DMS 273 (cell line): ENCODE measurements around the gene WDR45B.
A peak's percentile ranks its signal among the peaks of the same experiment; 100 is the strongest.

ENCODE experiments used
- DNase-seq: peaks from one replicate; lab custom pipeline; 2025; ENCODE audit not compliant: unreplicated experiment; lab: John Stamatoyannopoulos, UW

The WDR45B gene

GRCh38 chr17:82602986-82603710 lies 45.1 kb downstream of the WDR45B start:
- no peak for DNase-seq

- DNase-seq = no peak
Measured at GRCh38 chr17:82602487-82602886, 45.8 kb downstream of the WDR45B start.

DNA sequence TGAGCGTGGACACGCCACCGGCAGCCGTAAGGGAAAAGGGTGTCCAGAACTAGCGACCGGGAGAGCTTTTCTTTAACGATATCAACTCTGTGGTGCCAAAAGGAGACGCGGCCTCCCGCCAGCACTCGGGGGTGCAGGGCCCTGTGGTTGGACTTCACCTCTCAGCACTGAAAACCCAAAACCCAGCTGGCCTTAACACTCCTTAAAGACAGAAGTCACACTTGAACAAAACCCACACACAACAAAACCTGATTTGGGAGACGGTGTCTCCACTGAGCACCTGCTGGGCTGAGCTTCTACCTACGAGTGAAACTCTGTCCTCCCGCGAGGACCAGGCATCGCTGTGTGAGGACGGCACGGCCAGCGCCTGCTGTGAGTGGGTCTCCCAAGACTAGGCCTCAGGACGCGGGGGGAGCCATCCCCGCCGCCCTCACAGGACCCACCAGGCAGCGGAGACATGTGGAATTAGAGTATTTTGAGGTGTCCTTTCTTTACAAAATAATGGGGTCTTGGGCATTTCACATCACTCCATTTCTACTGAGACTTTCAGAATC lies 46.7 kb downstream of the WDR45B start:
- no peak for DNase-seq

DNA sequence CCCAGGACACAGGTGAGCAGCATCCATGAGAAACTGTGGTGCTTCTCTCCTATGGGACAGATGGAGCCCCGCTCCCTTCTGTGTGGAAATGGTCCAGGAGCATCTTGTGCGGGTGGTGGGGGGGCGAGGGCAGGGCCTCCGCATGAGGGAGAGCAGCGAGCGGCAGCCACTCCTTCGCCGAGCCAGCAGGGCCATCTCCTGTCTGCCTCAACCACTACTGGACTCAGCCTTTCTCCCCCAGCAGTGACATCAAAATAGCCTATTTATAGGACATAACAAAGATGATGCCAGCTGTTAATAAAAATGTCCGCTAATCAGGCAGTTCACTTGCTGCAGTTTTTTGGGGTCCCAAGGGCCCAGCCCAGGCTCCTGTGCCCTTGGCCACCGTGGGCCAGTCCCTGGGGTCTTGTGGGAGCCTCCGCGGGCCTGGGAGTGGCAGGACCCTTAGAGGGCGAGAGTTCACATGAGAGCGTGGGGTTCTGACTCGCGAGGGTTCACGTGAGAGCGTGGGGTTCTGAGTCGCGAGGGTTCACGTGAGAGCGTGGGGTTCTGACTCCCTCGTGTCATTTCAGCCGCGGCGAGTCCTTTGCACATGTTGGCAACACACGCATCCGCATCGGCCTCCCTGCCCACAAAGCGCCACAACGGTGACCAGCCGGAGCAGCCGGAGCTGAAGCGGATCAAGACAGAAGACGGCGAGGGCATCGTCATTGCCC lies 47.4 kb downstream of the WDR45B start:
- DNase-seq = no peak

DNA sequence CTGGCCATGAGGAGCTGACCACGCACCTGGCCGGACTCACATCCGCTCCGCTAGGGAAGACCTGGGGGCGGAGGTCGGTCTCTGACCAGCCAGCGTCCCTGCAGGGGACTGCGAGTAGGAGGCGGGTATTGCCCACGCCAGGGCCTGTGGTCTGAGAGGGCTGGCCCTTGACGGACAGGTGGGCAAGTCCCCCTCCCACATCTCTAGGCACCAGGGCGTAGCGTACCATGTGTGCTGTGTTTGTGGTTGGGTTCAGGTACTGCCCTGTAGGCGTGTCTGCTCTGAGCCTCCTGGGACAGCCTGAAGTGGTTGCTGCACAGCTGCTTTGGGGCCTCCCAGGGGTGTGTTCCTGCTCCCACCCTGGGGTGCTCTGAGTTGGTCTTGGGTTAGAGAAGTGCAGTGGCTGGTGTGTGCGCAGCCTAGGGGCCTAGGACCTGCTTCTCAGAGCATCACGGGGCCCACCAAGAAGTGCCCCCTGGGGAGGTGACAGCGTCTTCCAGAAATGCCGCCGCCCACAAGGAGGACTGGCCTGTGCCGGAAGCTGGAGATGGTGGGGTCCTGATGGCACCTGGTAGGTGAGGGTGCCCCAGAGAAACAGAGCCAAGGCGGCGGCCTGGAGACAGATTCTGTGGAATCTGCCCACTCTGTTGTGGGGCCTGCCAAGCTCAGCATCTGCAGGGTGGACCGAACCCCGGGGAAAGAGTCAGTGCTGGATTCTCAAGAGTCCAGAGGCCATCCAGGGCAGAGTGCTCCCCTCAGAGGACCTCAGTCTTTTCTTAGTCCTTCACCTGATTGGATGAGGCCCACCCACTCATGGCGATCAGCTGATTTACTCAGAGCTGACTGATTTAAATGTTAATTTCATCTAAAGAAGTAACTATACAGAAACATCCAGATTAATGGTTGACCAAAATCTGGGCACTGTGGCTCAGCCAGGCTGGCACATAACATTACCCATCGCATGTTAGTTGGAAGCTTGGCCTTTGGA lies 48.3 kb downstream of the WDR45B start:
- no peak for DNase-seq

DNA sequence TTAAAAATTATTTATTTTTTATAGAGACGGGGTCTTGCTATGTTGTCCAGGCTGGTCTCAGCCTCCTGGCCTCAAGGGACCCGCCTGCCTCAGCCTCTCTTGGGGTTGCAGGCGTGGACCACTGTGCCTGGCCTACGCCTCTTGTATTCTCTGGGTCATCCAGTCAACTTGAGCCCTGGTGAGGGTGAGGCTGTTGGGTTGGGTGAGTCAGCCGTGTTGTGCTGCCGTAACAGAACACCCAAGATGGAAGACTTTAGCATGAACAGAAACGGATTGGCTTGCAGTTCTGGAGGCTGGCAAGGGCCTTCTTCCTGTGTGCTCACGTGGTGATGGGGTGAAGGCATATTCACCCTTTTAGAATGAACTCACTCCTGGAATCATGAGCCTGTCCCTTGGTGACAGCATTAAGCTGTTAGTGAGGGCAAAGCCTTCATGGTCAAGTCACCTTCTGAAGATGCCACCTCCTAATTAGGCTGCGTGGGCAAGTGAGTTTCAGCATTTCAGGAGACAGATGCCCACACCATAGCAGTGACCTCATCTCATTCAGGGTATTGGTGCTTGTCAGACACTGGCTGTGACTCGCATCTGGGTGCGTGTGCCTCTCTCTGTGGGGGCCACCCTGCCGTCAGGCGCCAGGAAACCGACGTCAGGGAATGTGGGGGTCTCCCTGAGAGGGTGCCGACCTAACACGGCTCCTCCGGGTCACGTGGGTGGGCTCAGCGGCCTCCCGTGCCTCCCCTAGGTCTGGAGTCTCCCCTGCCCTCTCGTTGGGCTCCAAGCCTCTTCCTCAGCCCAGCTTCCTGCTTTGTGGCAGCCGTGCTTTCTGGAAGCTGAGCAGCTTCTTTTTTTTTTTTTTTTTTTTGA lies 49.8 kb downstream of the WDR45B start:
- DNase-seq = no peak

DNA sequence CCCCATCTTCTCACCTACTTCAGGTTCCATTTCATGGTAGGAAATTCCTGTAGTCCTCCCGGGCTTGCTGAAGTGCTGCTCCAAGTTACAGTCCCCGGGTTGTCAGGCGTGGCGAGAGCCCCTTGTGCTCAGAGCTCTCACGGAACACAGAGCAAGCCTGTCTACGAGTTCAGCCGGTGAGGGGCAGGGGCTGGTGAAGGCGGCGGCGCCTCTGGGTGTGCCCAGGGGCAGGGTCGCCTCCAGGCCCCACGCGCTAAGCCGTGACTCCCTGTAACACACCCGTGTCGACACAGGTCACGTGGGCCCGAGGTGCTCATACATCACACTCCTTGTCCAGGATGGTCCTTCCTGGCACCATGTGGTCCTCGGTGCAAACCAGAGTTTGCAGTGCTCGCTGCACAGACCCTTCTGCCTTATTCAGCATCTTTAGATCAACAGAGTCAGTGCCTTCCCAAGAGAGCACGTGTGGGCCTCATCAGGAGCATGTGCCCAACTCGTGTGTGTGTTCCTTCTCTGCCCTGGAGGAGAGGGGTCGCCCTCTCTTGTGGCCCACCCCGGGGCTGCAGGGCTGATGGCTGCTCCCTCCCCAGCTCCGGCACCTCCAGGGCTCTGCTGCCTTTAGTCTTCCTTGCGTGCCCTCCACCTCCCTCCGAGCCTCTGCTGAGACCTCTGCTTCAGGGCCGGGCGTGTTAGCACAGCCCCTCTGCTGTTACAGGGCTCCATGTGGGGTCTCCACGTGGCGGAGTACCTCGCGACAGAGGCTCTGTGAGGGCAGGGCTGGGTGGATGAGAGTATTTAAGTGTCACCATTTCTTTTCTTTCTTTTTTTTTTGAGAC lies 51.2 kb downstream of the WDR45B start:
- no peak for DNase-seq

DNA sequence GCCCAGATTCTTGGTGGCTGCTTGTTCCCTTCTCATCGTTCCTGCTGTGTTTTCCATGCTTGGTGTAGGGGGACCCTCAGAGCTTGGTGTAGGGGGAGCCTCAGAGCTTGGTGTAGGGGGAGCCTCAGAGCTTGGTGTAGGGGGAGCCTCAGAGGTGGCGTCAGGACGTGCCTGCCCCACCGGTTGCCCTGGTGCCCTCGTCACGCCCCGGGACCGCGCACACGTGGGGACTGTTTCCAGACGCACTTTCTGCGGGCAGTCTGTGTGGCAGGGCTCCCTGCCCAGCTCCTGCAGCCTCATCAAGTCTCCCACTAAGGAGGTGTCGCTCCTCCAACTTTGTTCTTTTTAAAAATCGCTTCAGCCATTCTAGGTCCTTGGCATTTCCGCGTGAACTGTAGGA lies 51.9 kb downstream of the WDR45B start:
- no peak for DNase-seq

DNA sequence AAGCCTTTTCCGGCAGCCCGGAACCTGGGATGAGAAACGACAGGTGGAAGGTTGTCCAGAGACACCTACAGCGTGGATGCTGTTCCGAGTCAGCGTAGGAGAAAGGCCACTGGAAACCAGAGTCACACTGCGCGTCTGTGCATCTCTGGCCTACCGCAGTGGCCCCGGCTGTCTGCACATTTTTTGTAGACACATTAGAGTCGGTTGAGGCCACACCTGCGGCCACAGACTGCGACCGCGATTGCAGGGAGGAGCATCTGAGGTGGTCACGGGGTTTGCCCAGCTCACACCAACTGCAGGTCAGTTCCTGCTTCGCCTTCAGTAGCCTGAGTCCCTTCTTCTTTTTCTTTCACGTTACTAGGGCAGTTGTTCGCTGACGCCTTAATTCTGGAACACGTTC lies 52.4 kb downstream of the WDR45B start:
- DNase-seq = no peak

DNA sequence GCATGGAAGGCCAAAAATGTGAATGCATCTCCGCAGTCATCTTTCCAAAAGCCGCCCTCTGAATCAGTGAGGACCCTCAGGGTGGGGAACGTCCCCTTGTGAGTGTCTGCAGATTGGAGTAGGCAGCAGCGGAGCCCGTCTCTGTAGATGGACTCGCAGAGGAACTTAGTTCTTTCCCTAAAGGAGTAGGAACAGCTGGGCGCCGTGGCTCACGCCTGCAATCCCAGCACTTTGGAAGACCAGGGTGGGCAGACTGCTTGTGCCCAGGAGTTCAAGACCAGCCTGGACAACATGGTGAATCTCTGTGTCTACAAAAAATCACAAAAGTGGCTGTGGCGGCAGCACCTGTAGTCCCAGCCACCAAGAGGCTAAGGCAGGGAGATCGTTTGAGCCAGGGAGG lies 53.7 kb downstream of the WDR45B start:
- DNase-seq = no peak

- no peak for DNase-seq
Measured at GRCh38 chr17:82593590-82594087, 54.6 kb downstream of the WDR45B start.

- peak; percentile 82 for DNase-seq
Measured at GRCh38 chr17:82592767-82593589, 55.3 kb downstream of the WDR45B start.

GRCh38 chr17:82592289-82592766 lies 55.9 kb downstream of the WDR45B start:
- no peak for DNase-seq

- DNase-seq = no peak
Measured at GRCh38 chr17:82590881-82591539, 57.2 kb downstream of the WDR45B start.

DNA sequence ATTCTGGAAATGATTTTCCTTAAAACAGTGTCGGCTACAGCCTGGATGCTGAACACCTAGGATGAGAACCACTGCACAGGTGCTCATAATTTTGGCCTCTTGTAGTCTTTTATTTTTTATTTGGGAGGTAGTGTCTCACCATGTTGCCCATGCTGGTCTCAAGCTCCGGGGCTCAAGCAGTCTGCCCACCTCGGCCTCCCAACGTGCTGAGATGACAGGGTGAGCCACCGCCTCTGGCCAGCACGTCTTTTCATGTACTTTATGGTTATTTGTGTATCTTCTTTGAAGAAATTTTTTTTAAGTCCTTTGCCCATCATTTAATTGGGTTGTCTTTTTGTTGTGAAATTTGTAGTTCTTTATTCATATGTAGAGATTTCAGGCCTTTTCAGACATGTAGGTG lies 58.0 kb downstream of the WDR45B start:
- DNase-seq = no peak

DNA sequence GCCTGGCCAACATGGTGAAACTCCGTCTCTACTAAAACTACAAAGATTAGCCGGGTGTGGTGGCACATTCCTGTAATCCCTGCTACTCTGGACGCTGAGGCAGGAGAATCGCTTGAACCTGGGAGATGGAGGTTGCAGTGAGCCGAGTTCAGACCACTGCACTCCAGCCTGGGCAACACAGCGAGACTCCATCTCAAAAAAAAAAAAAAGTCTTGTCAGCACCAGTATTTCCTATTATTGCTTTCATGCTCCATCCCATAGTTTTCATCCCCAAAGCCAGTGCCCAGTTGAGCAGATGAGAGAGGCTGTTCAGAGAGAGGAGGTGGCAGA lies 58.4 kb downstream of the WDR45B start:
- no peak for DNase-seq

- no peak for DNase-seq
Measured at GRCh38 chr17:82588266-82589175, 59.7 kb downstream of the WDR45B start.
